CD14-positive monocyte (primary cell): ENCODE measurements around the gene LDLR. TPM values are rescaled to one million over a fixed set of nuclear protein-coding genes. Genes with fewer than 3 reads are reported as not detected.
"Not testable (repeated sequence)": the region's sequence is repeated elsewhere in the genome, so short reads cannot be mapped to it uniquely, and the experiment has no call there.

ENCODE experiments used
- DNase-seq, 3 donors: peaks; one replicate each; pipeline ENCODE4 v3.0.0-alpha.2; 2011 to 2022
- H2AFZ ChIP-seq: 2 replicates; pipeline ENCODE4 v1.6.0; 2012; ENCODE audit warnings: mild to moderate bottlenecking, low read depth, low read length, inconsistent platforms; ENCODE audit not compliant: insufficient read depth, poor library complexity, severe bottlenecking
- H3K27ac ChIP-seq, 2 donors: 1 replicate in 1 of 2; 2 replicates in 1 of 2; pipeline ENCODE4 v1.5.1; 2012 to 2013; ENCODE audit warnings: low read length in 2 of 2, control low read depth in 1 of 2, inconsistent platforms in 1 of 2, low read depth in 1 of 2, mild to moderate bottlenecking in 1 of 2
- H3K27me3 ChIP-seq, 2 donors: one replicate each; pipeline versions ENCODE4 v1.6.0 to v1.6.1; 2011 to 2013; ENCODE audit warnings: low read length in 2 of 2; ENCODE audit not compliant: control insufficient read depth in 2 of 2, insufficient read depth in 2 of 2
- H3K36me3 ChIP-seq, 2 donors: replicated peaks in 1 of 2; 1 replicate in 1 of 2; 2 replicates in 1 of 2; pipeline versions ENCODE4 v1.5.1 to v1.6.1; 2012 to 2013; ENCODE audit warnings: low read length in 2 of 2, control low read depth in 1 of 2, inconsistent platforms in 1 of 2, mild to moderate bottlenecking in 1 of 2; ENCODE audit not compliant: insufficient read depth in 2 of 2, control insufficient read depth in 1 of 2
- H3K4me1 ChIP-seq, 2 donors: 1 replicate in 1 of 2; 2 replicates in 1 of 2; pipeline versions ENCODE4 v1.5.1 to v1.6.1; 2012 to 2013; ENCODE audit warnings: low read length in 2 of 2, control low read depth in 1 of 2, inconsistent platforms in 1 of 2, mild to moderate bottlenecking in 1 of 2, moderate library complexity in 1 of 2; ENCODE audit not compliant: insufficient read depth in 2 of 2, control insufficient read depth in 1 of 2
- H3K4me2 ChIP-seq: replicated peaks from 2 replicates; pipeline ENCODE3; 2012; ENCODE audit warnings: low read length, moderate library complexity, mild to moderate bottlenecking; ENCODE audit not compliant: poor library complexity, severe bottlenecking; ENCODE audit errors: extremely low read depth
- H3K4me3 ChIP-seq, 3 experiments: fragments of 200-600 bp in 1 of 3; sonication (generic) in 1 of 3; replicated peaks in 1 of 3; 1 replicate in 2 of 3; 2 replicates in 1 of 3; pipeline ENCODE4 v1.5.1; 2011 to 2013; ENCODE audit warnings: low read length in 3 of 3, mild to moderate bottlenecking in 3 of 3, control low read depth in 2 of 3, low read depth in 2 of 3, inconsistent platforms in 1 of 3, moderate library complexity in 1 of 3
- H3K79me2 ChIP-seq: 2 replicates; pipeline ENCODE4 v1.6.0; 2012; ENCODE audit warnings: mild to moderate bottlenecking, control low read depth, inconsistent platforms, low read length, moderate library complexity; ENCODE audit not compliant: insufficient read depth
- H3K9ac ChIP-seq: 2 replicates; pipeline ENCODE4 v1.6.0; 2017; ENCODE audit warnings: low read length, mild to moderate bottlenecking; ENCODE audit not compliant: insufficient read depth, poor library complexity, severe bottlenecking
- H3K9me3 ChIP-seq, 2 donors: replicated peaks in 1 of 2; 1 replicate in 1 of 2; 2 replicates in 1 of 2; pipeline versions ENCODE4 v1.5.1 to v1.6.1; 2012 to 2013; ENCODE audit warnings: low read length in 2 of 2, control low read depth in 1 of 2; ENCODE audit not compliant: control insufficient read depth in 1 of 2, insufficient read depth in 1 of 2
- H4K20me1 ChIP-seq: 2 replicates; pipeline ENCODE4 v1.6.0; 2012; ENCODE audit warnings: mild to moderate bottlenecking, low read length, control low read depth, moderate library complexity; ENCODE audit not compliant: insufficient read depth
- H3K27ac Mint-ChIP-seq, 7 donors: one replicate each; pipeline ENCODE4 v1.8.0; 2020; ENCODE audit warnings: mild to moderate bottlenecking in 7 of 7, mixed read lengths in 7 of 7, moderate library complexity in 6 of 7, inconsistent platforms in 2 of 7
- H3K27me3 Mint-ChIP-seq, 3 donors: one replicate each; pipeline ENCODE4 v1.8.0; 2021 to 2022; ENCODE audit warnings: low read depth in 3 of 3, mild to moderate bottlenecking in 3 of 3, mixed read lengths in 3 of 3, moderate library complexity in 3 of 3, inconsistent platforms in 1 of 3
- H3K36me3 Mint-ChIP-seq, 2 donors: one replicate each; pipeline ENCODE4 v1.8.0; 2020; ENCODE audit warnings: mixed read lengths in 2 of 2, inconsistent platforms in 1 of 2, mild to moderate bottlenecking in 1 of 2
- H3K4me1 Mint-ChIP-seq: one replicate; pipeline ENCODE4 v1.8.0; 2020; ENCODE audit warnings: mild to moderate bottlenecking, mixed read lengths
- H3K4me3 Mint-ChIP-seq, 2 donors: one replicate each; pipeline ENCODE4 v1.8.0; 2020; ENCODE audit warnings: mild to moderate bottlenecking in 2 of 2, mixed read lengths in 2 of 2, moderate library complexity in 1 of 2
- H3K9me3 Mint-ChIP-seq, 7 donors: one replicate each; pipeline ENCODE4 v1.8.0; 2020 to 2022; ENCODE audit warnings: mixed read lengths in 7 of 7, mild to moderate bottlenecking in 6 of 7, moderate library complexity in 6 of 7, inconsistent platforms in 2 of 7
- WGBS: methylation state at CpG from one replicate; pipeline ENCODE4 v1.1.5; 2013; ENCODE audit warnings: missing lambda C conversion rate; ENCODE audit not compliant: insufficient coverage; 5-methylcytosine and 5-hydroxymethylcytosine counted together
- intact Hi-C, 2 donors: fragments of 100-400 bp; cut with micrococcal nuclease; formaldehyde crosslinking; loops; one replicate each; pipeline versions ENCODE4 v1.15.0 to v1.15.1; 2023
- polyA plus RNA-seq, 3 donors: library from polyadenylated mRNA; depleted of rRNA in 1 of 3; unstranded in 2 of 3; stranded (reverse) in 1 of 3; fragments of 300-500 nt in 2 of 3; fragments of >200 nt in 1 of 3; fragmentation: Illumina TruSeq in 2 of 3; gene quantifications; 1 replicate in 2 of 3; 2 replicates in 1 of 3; pipeline ENCODE4 v1.2.3, GENCODE V29; 2012 to 2021
- TF ChIP-seq, protein P1 (sequence below): fragments of 200-600 bp; IDR thresholded peaks from one replicate; pipeline ENCODE4 v1.8.0; 2022; ENCODE audit warnings: antibody characterized with exemption, mild to moderate bottlenecking

The LDLR gene
- polyA plus RNA-seq, 3 donors = 14.3 to 21.2 (median 19.8) TPM

GRCh38 chr19:11102944-11103343, 13.7 kb downstream of the LDLR start:
- Histone ChIP-seq H3K9me3 (no peaks in the 10 kb centered on the region), H4K20me1 (no peaks in the 10 kb centered on the region), H3K4me1 (no peaks in the 10 kb centered on the region), H3K4me2 (no peak overlapping the region), H3K27me3 (no peaks in the 10 kb centered on the region), H3K4me3 (no peak overlapping the region), H3K27ac (no peak overlapping the region), H3K79me2 (peaks cover 8% of the 10 kb centered on the region), H3K9ac (no peak overlapping the region), H2AFZ (no peak overlapping the region), H3K36me3 (peaks cover 36 to 72% of the 10 kb centered on the region in 2 donors)
- Mint-ChIP-seq H3K27ac (no peak overlapping the region), H3K4me1 (no peaks in the 10 kb centered on the region), H3K9me3 (peaks cover 0 to 5% (median 0%) of the 10 kb centered on the region in 7 donors), H3K27me3 (peaks cover 0 to 2% (median 1%) of the 10 kb centered on the region in 3 donors), H3K4me3 (no peak overlapping the region), H3K36me3 (peaks cover 68 to 89% of the 10 kb centered on the region in 2 donors)
- no peak for DNase-seq
- WGBS = 98% methylated on average over 16 of the region's 16 CpGs
- intact Hi-C loops = no loop called here
- TF ChIP-seq, protein P1, sequence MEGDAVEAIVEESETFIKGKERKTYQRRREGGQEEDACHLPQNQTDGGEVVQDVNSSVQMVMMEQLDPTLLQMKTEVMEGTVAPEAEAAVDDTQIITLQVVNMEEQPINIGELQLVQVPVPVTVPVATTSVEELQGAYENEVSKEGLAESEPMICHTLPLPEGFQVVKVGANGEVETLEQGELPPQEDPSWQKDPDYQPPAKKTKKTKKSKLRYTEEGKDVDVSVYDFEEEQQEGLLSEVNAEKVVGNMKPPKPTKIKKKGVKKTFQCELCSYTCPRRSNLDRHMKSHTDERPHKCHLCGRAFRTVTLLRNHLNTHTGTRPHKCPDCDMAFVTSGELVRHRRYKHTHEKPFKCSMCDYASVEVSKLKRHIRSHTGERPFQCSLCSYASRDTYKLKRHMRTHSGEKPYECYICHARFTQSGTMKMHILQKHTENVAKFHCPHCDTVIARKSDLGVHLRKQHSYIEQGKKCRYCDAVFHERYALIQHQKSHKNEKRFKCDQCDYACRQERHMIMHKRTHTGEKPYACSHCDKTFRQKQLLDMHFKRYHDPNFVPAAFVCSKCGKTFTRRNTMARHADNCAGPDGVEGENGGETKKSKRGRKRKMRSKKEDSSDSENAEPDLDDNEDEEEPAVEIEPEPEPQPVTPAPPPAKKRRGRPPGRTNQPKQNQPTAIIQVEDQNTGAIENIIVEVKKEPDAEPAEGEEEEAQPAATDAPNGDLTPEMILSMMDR = no peak

- H3K27ac ChIP-seq, H3K4me1 ChIP-seq, H3K9ac ChIP-seq, H2AFZ ChIP-seq, H3K4me2 ChIP-seq, intact Hi-C loops, H3K4me1 Mint-ChIP-seq, H3K79me2 ChIP-seq, H3K27me3 ChIP-seq, H4K20me1 ChIP-seq, H3K27me3 Mint-ChIP-seq, H3K4me3 ChIP-seq, H3K9me3 Mint-ChIP-seq, H3K9me3 ChIP-seq, DNase-seq, H3K4me3 Mint-ChIP-seq: not testable (repeated sequence)
- Mint-ChIP-seq H3K36me3 (peaks cover 72 to 94% of the 10 kb centered on the region in 2 donors), H3K27ac (peak overlapping the region in 1 of 7 donors; percentile 58)
- 97% methylated on average over 8 of the region's 10 CpGs for WGBS
- peaks cover 42 to 78% of the 10 kb centered on the region in 2 donors for H3K36me3 ChIP-seq
Observed at GRCh38 chr19:11103667-11104066, 14.4 kb downstream of the LDLR start.
